Stimulated activated CD4-positive, alpha-beta T cell treated with anti-CD3 and anti-CD28 coated beads, Interleukin-1b, Interleukin-23, amount 100 ng/mL, for 24 hours (primary cell): Measurements from ENCODE around the gene MATN1.

ENCODE experiments used
- DNase-seq, 4 experiments: peaks; one replicate each; pipeline ENCODE4 v3.0.0-alpha.2; 2020; ENCODE audit warnings: low read depth in 4 of 4, low spot score in 1 of 4

MATN1 gene

DNA sequence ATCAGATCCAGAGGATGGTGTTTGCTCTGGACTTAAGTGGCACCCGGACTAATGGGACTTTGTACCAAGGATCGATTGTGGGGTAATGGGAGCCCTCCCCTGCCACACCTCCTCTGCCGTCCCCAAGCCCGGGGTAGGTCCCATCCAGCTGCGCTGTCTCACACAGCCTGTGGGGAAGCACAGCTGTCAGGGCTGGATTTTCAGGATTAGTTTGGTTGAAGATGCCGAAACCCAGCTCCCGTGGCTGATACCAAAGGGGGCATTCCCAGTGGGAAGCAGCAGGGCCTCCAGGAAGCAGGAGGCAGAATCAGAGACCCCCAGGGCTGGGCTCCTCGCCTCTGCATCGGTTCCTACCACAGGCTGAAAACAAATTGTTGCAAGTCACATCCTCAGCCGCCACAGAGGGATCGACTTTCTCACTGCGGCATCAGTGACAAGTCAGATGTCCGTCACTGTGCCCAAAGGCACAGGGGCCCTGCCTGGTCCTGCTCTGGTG is 59.7 kb downstream of the MATN1 start:
- no peak for DNase-seq

DNA sequence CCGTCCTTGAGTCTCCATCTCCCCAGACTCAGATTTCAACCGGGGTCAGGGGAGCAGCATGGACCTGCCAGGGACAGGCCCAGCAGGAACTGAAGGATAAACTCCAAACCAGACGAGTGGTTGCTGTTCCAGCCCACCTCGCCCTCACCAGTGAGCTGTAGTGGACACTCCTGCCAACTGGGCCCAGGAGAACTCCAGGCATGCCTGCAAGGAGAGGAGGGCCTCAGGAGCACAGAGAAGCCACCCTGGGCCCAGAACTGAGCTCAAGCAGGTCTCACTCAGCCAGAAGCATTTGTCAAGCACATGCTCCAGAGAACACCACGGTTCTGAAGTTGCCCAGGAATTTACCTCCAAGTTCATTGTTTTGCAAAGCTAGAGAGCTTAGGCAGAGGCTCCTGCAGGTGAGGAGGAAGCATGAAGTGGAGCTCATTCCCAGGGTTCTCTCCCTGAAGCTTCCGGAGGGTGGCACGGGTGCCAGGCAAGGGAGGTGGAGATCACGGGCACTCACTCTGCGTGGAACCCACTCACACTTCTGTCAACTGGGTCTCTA is 61.0 kb downstream of the MATN1 start:
- DNase-seq = no peak

DNA sequence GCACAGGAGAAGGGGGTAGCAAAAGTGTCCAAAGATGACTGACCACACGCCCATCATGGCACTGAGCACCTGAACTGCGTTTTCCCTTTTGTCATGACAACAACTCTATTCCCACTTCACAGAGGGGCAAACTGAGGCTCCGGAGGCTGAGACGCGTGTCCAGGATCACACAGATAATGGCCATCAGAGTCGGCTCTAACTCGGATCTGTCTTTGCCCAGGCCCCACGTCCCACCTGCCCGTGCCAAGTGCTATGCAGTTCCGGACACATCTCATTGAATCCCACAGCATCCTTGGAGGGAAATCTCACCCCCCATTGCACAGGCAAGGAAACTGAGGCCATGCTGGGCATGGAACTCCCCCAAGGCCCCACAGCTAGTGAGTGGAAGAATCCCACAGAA is 62.1 kb downstream of the MATN1 start:
- no peak for DNase-seq
